Head of caudate nucleus (tissue), 42 donors: ENCODE measurements around the gene IFT20.
"Not testable (repeated sequence)": the region's sequence is repeated elsewhere in the genome, so short reads cannot be mapped to it uniquely, and the experiment has no call there.

Source experiments
- DNase-seq, 42 donors: peaks; one replicate each; pipeline versions ENCODE4 v3.0.0 to v3.0.0-alpha.2; 2020 to 2021; ENCODE audit warnings: mixed read lengths in 7 of 42
- intact Hi-C: fragments of 100-400 bp; cut with DNase I; formaldehyde crosslinking; loops from one replicate; pipeline ENCODE4 v1.15.0; 2022

Gene IFT20

DNA sequence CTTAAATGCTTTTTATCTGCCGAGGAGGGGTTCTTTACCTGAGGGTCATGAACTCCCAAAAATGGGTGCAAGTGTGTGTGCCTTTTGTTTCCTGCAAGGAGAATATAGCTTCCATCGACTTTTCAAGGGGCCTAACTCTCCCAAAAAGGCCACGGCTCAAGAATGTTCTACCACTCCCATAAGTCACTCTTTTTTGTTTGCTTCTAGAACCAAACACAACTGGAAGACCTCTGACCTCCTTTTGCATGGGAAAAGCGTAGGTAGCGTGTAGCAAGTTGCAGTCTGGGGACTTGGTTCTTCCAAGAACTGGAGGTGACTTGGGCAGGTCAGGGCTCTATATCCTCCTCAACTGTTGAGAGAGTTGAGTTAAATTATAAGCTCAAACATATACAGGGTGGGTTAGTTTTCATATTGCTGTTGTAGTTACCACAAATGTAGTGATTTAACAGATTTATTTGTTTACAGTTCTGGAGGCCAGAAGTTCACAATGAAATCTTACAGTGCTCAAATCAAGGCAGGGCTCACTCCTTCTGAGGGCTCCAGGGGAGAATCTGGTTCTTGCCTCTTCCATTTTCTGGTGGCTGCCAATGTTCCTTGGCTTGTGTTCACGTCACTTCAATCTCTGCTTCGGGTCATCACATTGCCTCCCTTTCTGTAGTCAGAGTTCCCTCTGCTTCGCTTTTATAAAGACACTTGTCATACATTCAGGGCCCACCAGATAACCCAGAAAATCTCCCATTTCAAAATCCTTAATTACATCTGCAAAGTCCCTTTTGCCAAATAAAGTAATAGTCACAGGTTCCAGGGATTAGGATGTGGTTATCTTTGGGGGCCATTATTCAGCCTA, 14.8 kb downstream of the IFT20 start:
- DNase-seq = peak in 1 of 42 donors; percentile 22
- intact Hi-C loops = no loop called here

DNA sequence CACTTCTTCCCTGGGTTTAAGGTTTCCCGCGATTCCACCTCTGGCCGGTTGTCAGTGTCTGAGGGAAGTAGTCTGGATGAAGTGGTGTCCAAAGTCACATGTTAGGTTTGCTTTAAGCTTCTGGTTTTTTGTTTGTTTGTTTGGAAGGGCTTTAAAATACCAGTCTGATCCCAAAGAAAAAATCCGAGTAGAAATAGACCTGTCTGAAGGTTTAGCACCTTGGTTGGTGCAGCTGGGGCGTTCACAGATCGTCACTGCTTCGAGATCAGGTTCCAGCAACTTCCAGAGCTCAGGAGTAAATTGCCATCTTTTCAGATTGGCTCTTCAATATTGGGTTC, 15.7 kb downstream of the IFT20 start:
- intact Hi-C loops = loop anchor here (2.0 kb wide), 1 partner anchor 37 kb away; the partner anchor contains the start of gene POLDIP2

DNA sequence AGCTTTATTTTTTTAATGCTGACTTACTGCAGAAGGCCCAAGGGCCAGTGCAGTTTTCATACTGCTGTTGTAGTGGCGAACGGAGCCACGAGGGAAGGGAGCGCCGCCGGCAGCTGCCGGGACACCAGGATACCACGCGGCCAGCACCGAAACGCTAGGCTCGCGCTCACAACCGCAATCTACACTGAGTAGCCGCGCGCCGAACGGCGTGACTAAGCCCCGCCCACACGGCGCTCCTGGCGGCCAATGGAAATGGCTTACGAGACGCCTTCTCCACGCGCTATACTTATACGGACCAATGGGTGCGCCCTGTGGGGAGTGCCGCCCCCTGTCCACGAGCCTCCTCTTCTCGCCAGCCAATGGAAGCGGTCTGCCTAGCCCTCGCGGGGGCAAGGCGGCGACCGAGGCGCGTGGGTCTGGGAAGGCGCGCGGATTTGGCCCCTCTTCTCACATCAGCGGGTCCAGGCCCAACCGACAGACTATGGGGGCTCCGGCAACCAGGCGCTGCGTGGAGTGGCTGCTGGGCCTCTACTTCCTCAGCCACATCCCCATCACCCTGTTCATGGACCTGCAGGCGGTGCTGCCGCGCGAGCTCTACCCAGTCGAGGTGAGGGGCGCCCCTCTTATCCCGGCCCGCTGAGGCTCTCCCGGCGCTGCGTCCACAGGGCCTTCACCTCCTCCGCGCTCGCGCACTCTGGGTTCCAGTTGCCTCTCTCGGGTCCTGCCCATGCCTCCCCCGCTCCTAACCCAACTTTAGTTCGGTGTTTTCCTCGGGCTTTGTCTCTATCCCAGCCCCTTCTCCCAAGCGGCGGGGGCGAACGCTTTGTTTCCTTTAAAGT, 16.3 kb downstream of the IFT20 start, which contains the start of gene TMEM97:
TMEM97 (plus strand) TSS at position 442 of the 839 bp plus-strand sequence; CDS start at position 482, 40 bp downstream.
- intact Hi-C loops = loop anchor here (2.0 kb wide), 1 partner anchor 38 kb away; the partner anchor contains the start of gene POLDIP2
- DNase-seq = peak; percentile 95 to 99 (median 98)

More for the DNA sequence above, 15.7 kb downstream of the IFT20 start:
- peak in 1 of 42 donors; percentile 35 for DNase-seq

DNA sequence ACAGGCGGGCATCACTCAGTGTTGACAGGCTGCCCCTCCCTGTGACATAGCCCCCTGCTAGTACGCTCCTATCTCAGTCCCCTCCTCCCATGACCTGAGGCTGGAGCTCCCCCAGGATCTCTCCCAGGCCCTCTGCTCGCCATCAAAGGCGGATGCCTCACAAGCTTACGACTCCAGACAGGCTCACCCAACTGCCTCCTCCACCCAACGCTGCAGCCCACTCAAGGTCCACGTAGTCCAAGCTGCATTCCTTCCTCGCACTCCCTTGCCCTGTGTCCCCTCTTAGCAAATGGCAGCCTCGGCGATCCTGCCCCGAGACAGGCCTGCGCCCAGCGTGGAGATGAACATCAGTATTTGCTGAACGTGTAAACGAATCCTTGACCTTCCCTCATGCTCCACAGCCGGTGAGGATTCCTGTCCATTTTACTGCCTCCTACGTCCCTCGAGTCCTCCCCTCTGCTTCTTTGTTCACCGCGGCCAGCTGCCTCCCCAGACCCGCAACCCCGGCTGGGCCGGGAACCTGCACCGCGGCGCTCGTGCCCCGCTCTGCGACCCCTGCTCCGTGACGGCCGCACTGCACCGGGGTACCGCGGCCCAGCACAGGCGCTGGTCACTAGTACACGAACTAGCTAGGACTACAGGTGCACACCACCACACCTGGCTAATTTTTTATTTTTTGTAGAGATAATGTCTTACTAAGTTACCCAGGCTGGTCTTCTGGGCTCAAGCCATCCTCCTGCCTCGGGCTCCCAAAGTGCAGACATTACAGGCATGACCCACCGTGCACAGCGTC, 17.1 kb downstream of the IFT20 start:
- peak in 4 of 42 donors; percentile 9 to 42 (median 26) for DNase-seq
- intact Hi-C loops = loop anchor here (2.0 kb wide), 1 partner anchor 39 kb away; the partner anchor contains the start of gene POLDIP2

DNA sequence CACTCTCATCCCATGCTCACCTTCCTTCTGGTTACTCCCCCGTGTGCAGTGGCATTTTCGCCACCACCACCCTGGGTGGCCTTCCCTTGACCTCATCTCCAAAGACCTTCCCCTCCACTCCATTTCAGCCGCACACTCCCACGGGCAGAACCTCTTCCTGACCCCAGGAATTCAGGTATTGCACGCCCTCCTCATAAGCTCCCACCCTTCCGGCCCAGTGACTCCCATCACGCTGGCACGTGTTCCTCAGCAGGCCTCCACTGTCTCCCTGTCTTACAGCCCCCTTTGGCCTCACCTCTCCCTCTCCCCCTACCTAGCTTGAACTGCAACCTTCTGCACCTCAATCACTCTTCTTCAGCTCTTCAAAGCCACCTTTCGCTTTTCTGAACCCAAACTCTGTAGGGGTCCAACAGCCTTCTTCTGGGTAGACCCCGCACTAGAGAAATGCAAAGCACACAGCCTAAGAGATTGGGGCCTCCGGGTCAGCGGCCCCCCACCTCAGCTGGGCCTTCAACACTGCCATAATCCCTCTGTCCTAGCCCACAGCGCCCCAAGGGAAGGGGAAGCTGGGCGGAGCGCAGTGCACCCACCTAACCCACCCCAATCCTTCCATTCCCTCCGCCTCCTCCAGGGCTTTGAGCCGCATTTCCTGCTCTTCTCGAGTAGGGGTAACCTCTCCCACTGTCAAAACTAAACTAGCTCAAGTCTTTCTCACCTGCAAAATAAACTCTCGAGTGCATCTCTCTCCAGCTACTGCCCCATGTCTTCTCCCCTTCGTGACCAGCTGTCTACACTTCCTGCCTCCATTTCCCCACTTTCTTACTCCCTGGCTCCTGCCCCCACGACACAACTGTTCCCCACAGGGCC, 17.9 kb downstream of the IFT20 start:
- peak in 1 of 42 donors; percentile 16 for DNase-seq
- intact Hi-C loops = no loop called here

DNA sequence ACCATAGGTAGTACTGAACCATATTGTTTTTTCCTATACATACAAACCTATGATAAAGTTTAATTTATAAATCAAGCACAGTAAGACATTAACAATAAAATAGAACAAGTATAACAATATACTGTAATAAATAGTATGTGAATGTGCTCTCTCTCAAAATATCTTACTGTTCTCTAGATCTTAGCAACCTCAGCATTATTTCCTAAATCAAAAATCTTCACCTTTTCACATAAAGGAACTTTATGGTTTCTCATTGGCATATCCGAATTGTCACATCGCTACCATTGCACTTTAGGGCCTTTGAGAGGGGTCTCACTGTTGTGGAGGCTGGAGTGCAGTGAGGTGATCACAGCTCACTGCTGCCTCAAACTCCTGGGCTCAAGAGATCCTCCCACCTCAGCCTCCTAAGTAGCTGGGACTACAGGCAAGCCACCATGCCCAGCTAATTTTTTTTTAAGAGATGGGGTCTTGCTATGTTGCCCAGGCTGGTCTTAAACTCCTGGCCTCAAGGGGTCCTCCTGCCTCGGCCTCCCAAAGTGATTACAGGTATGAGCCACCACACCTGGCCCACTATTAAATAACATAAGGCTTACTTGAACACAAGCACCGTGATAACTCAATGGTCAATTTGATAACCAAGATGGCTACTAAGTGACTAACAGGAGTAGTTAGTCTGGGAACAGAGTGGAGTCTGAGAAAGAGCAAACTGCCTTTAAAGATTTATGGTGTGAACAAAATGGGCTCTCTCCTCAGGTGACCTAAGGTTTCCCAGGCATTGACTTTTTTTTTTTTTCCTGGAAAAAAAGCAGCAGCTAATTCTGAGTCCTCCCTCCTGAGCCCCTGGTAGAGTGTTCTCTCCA, 19.2 kb downstream of the IFT20 start:
- intact Hi-C loops = no loop called here
- DNase-seq = no peak

DNA sequence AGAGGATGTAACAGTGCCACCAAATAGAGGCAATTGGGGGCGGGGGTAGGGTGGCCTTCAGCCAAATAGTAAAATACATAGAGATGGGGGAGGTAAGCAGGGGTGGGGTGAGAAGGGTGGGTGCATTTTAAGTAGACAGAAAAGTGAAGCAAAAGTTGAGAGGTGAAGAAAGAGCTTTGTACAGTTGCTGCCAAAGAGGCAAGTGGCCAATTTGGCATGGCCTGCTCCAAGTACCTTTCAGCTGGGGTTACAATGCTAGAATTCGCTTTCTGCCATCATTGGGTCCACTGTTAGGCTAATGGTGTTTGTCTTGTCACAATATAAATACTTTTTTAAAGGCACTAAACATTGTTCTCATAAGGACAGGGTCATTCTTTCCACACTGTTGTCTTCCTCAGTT, 21.4 kb downstream of the IFT20 start:
- intact Hi-C loops = no loop called here
- DNase-seq = peak in 1 of 42 donors; percentile 20

- DNase-seq = no peak
- intact Hi-C loops = no loop called here
Measured at GRCh38 chr17:28306954-28307401, 28.3 kb downstream of the IFT20 start.

GRCh38 chr17:28298449-28298848, 36.8 kb downstream of the IFT20 start:
- no peak for DNase-seq
- intact Hi-C loops = no loop called here

- intact Hi-C loops = no loop called here
- peak in 1 of 42 donors; percentile 9 for DNase-seq
Measured at GRCh38 chr17:28295677-28296578, 39.3 kb downstream of the IFT20 start.

GRCh38 chr17:28293994-28294393, 41.3 kb downstream of the IFT20 start:
- intact Hi-C loops = no loop called here
- no peak for DNase-seq

- intact Hi-C loops = not testable (repeated sequence)
Measured at GRCh38 chr17:28292878-28293277, 42.4 kb downstream of the IFT20 start.

DNA sequence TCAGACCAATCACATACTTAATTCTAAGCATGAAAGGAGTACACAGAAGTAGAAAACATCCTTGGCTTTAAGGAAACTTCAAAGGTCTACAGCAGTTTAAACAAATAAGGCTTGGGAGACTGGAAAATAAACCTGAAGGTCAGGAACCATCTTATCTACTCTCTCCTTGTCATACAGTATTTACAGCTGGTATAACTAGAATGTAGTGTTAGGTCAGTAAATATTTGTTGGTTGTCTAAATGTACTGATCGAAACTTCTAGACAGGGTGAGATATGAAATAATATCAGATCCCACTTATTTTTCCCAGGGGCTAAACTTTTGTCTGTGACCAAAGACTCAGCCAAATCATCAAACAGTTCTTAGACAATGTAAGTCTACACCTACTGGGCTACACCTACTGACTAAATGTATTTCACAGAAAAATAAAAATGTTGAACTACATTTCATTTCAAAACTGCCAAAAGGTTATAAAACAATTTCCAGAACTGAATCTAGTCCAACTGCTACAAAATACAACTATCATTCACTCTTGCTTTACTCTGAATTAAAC, 43.4 kb downstream of the IFT20 start:
- DNase-seq = no peak
- intact Hi-C loops = no loop called here

More at GRCh38 chr17:28292878-28293277, 42.4 kb downstream of the IFT20 start:
- not testable (repeated sequence) for DNase-seq

GRCh38 chr17:28290703-28291102, 44.6 kb downstream of the IFT20 start:
- intact Hi-C loops = no loop called here
- DNase-seq = no peak

GRCh38 chr17:28285965-28286364, 49.3 kb downstream of the IFT20 start:
- intact Hi-C loops = no loop called here

DNA sequence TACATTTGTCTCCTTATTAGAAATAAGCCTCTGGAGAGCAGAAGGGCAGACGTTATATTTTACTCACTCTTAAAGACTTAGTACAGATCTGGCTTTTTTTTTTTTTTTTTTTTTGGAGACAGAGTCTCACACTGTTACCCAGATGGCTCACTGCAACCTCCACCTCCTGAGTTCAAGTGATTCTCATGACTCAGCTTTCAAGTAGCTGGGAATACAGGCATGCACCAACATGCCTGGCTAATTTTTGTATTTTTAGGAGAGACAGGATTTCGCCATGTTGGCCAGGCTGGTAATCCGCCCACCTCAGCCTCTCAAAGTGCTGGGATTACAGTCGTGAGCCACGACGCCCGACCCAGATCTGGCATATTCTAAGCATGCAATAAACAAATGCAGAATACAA, 52.7 kb downstream of the IFT20 start:
- DNase-seq = peak in 3 of 42 donors; percentile 19 to 39 (median 20)
- intact Hi-C loops = no loop called here

More at GRCh38 chr17:28285965-28286364, 49.3 kb downstream of the IFT20 start:
- no peak for DNase-seq
